RWPE2 (cell line): ENCODE results near the gene SOWAHA.

Experiments used
- ATAC-seq: fragments of 200-7000 bp; cut with Tn5 transposase; 3 replicates; pipeline ENCODE4 v1.9.1; 2021; ENCODE audit warnings: low read depth
- DNase-seq: peaks from one replicate; pipeline ENCODE4 v3.0.0-alpha.2; 2020; ENCODE audit warnings: low spot score
- H3K27ac ChIP-seq: fragments of 450-650 bp; 2 replicates; pipeline ENCODE4 v1.5.1; 2017; ENCODE audit warnings: mild to moderate bottlenecking; ENCODE audit not compliant: poor library complexity, severe bottlenecking
- H3K27me3 ChIP-seq: fragments of 250-450 bp; sonication (Bioruptor Pico); 2 replicates; pipeline ENCODE4 v1.5.1; 2021; ENCODE audit warnings: mild to moderate bottlenecking, moderate library complexity; ENCODE audit not compliant: insufficient read depth, poor library complexity, severe bottlenecking
- H3K36me3 ChIP-seq: fragments of 250-450 bp; sonication (Bioruptor Pico); 2 replicates; pipeline ENCODE4 v1.5.1; 2020; ENCODE audit warnings: low read depth, mild to moderate bottlenecking, moderate library complexity
- H3K4me1 ChIP-seq: fragments of 250-450 bp; sonication (Bioruptor Pico); 2 replicates; pipeline ENCODE4 v1.5.1; 2021; ENCODE audit warnings: mild to moderate bottlenecking, moderate library complexity; ENCODE audit not compliant: insufficient read depth, poor library complexity, severe bottlenecking
- H3K4me3 ChIP-seq: fragments of 250-450 bp; sonication (Bioruptor Pico); 2 replicates; pipeline ENCODE4 v1.5.1; 2021; ENCODE audit warnings: mild to moderate bottlenecking, moderate library complexity; ENCODE audit not compliant: severe bottlenecking
- H3K9me3 ChIP-seq: fragments of 250-450 bp; sonication (Bioruptor Pico); 2 replicates; pipeline ENCODE4 v1.5.1; 2021; ENCODE audit warnings: mild to moderate bottlenecking, moderate library complexity; ENCODE audit not compliant: severe bottlenecking
- CTCF ChIP-seq: fragments of 450-650 bp; IDR thresholded peaks from one replicate; pipeline ENCODE4 v1.5.1; 2017; ENCODE audit warnings: mild to moderate bottlenecking, moderate library complexity; ENCODE audit not compliant: poor library complexity, severe bottlenecking

SOWAHA gene

GRCh38 chr5:132766020-132766805, 46.9 kb upstream of the SOWAHA start:
- DNase-seq: peak; percentile 45
- Histone ChIP-seq H3K4me1 (no peaks in the 10 kb centered on the region), H3K27ac (no peak overlapping the region), H3K4me3 (no peak overlapping the region), H3K27me3 (no peaks in the 10 kb centered on the region), H3K9me3 (no peaks in the 10 kb centered on the region), H3K36me3 (peaks cover 51% of the 10 kb centered on the region)
- TF ChIP-seq CTCF: no peak
- no peak for ATAC-seq

- Histone ChIP-seq H3K4me3 (no peak overlapping the region), H3K27ac (no peak overlapping the region), H3K9me3 (no peaks in the 10 kb centered on the region), H3K4me1 (no peaks in the 10 kb centered on the region), H3K36me3 (peaks cover 46% of the 10 kb centered on the region), H3K27me3 (no peaks in the 10 kb centered on the region)
- no peak for ATAC-seq
- DNase-seq: peak; percentile 45
- no peak for TF ChIP-seq CTCF
These were observed 46.4 kb upstream of the SOWAHA start for GRCh38 chr5:132766806-132767055.

- ATAC-seq (no peak), DNase-seq (peak; percentile 21)
- H3K27ac ChIP-seq: no peak overlapping the region
- no peak overlapping the region for H3K4me3 ChIP-seq
- H3K27me3 ChIP-seq: no peaks in the 10 kb centered on the region
- no peaks in the 10 kb centered on the region for H3K4me1 ChIP-seq
- H3K9me3 ChIP-seq: no peaks in the 10 kb centered on the region
- peaks cover 42% of the 10 kb centered on the region for H3K36me3 ChIP-seq
- no peak for TF ChIP-seq CTCF
These were observed 46.0 kb upstream of the SOWAHA start for GRCh38 chr5:132767150-132767549.

GRCh38 chr5:132768485-132768868, 44.6 kb upstream of the SOWAHA start:
- Histone ChIP-seq H3K4me3 (no peak overlapping the region), H3K27me3 (no peaks in the 10 kb centered on the region), H3K4me1 (no peaks in the 10 kb centered on the region), H3K27ac (no peak overlapping the region), H3K36me3 (peaks cover 28% of the 10 kb centered on the region), H3K9me3 (no peaks in the 10 kb centered on the region)
- TF ChIP-seq CTCF: no peak
- ATAC-seq (no peak), DNase-seq (peak; percentile 19)

GRCh38 chr5:132770476-132771159, 42.5 kb upstream of the SOWAHA start:
- TF ChIP-seq CTCF: no peak
- no peak for ATAC-seq
- Histone ChIP-seq H3K4me1 (peaks cover 9% of the 10 kb centered on the region), H3K27me3 (no peaks in the 10 kb centered on the region), H3K9me3 (no peaks in the 10 kb centered on the region), H3K4me3 (no peak overlapping the region), H3K36me3 (peaks cover 7% of the 10 kb centered on the region), H3K27ac (no peak overlapping the region)
- peak; percentile 43 for DNase-seq
